ENCODE results near the gene HEATR1. TPM values are rescaled to one million over a fixed set of nuclear protein-coding genes. Genes with fewer than 3 reads are reported as not detected.

HEATR1 gene
- total RNA-seq, 1 donor from 2014 or later, result 19.8 TPM

- DNase-seq (ENCODE audit: low read depth in 2 of 2), result no peak
Measured at GRCh38 chr1:236540813-236541465, 63.4 kb downstream of the HEATR1 start.

- DNase-seq (ENCODE audit: low read depth in 2 of 2), result no peak
Measured at GRCh38 chr1:236536540-236536939, 67.8 kb downstream of the HEATR1 start.

DNA sequence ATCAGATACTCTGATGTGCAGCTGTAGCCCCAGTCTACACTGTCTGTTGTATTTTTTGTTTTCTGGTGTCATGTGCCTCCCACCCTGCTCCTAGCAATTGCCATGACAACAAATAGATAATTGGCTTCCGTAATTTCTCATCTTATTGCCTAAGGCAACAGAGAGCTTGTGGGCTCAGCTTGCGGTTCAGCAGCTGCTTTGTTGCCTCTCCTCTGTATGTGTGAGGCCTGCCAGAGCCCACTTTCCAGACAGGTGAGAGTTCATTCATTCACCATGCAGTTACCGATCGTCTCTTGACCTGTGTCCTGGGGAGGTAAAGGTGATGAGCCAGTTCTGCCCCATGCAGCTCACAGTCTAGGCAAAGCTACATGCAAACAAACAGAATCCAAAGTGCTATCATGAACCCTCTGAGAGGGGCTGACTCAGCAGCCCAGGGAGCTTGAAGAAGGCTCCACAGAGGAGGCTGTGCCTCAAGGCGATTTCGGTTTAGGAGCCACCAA, 68.6 kb downstream of the HEATR1 start:
- DNase-seq (ENCODE audit: low read depth in 2 of 2), result no peak

- no peak for DNase-seq (ENCODE audit: low read depth in 2 of 2)
Measured at GRCh38 chr1:236535190-236535589, 69.1 kb downstream of the HEATR1 start.

GRCh38 chr1:236534151-236534651, 70.1 kb downstream of the HEATR1 start:
- peak; percentile 18 to 81 for DNase-seq (ENCODE audit: low read depth in 2 of 2)

DNA sequence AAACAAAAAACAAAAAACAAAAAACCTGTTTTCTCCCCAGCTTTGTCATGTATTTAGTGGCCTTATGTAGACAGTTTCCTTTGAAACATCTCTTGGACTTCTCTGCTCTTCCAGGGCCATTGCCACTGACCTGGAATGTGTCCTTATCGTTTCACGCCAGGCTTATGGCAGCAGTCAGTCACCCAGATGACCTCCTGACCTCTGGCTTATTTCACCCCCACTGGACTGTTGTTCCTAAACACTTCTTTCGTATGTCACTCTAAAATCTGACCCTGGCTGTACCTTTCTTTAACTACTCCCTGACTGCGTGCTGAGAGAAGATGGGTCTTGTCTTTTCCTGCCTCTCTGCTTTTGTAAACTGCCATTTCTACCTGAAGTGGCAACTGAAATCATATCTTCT, 71.5 kb downstream of the HEATR1 start:
- no peak for DNase-seq (ENCODE audit: low read depth in 2 of 2)

DNA sequence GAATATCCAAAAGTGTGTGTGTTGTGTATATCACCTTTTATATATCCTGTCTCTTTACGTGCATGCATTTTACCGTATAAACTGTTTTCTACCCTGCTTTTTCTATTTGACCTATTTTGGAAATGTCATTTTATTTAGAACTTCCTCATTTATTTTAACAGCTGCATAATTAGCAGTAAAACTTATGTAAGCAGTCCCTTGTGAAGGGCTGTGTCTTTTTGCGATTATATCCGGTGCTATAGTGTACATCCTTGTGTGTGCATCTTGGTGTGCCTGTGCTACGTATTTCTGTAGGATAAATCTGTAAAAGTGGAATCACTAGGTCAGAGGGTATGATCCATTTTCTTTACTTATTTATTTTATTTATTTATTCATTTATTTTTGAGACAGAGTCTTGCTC, 73.4 kb downstream of the HEATR1 start:
- DNase-seq (ENCODE audit: low read depth in 2 of 2), result no peak

GRCh38 chr1:236530286-236530685, 74.0 kb downstream of the HEATR1 start:
- no peak for DNase-seq (ENCODE audit: low read depth in 2 of 2)

- no peak for DNase-seq (ENCODE audit: low read depth in 2 of 2)
Measured at GRCh38 chr1:236526079-236526478, 78.2 kb downstream of the HEATR1 start.

GRCh38 chr1:236524895-236525184, 79.5 kb downstream of the HEATR1 start:
- no peak for DNase-seq (ENCODE audit: low read depth in 2 of 2)

- DNase-seq (ENCODE audit: low read depth in 2 of 2), result peak; percentile 79 to 86
Measured at GRCh38 chr1:236524142-236524894, 80.0 kb downstream of the HEATR1 start.

GRCh38 chr1:236523704-236524141, 80.6 kb downstream of the HEATR1 start, which contains the start of gene LGALS8:
LGALS8 (plus strand) TSS chr1:236523982; CDS start chr1:236526071, 2,089 bp downstream.
- peak; percentile 85 to 89 for DNase-seq (ENCODE audit: low read depth in 2 of 2)

DNA sequence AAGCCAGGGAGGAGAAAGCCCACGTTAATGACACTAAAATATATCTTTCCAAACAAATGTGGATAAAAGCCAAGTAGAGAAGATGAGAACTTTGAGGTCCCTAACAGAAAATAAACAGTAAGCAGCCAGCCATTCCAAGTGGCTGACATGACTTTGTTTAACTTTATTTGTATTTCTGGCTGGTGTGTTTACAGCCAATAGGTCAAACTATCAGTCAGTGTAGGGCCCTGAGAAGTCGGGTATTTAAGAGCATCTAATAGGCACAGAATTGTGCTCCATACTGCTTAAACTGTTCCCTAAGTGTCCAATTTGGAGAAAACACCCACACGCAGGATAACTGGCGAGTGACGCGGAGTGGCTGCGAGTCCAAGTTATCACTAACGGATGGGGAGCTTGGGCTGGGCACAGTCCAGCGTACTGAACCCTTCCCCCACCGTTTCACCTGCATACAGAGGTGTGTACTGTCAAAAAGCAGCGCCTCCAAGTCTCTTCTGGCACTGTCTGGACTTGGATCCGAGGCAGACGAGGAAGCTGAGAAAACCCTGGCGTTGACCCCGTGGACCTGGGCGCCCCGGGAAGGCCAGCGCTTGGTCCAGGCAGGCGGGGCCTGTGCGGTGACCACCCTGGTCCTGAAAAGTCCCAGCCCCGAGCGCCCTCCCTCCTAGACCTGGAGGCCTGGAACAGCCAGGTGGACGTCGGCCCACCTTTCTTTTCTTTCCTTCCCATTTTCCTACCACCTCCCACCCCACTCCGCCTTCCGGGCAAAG, 81.2 kb downstream of the HEATR1 start:
- peak in 1 of 2 donors; percentile 24 for DNase-seq (ENCODE audit: low read depth in 2 of 2)

- no peak for DNase-seq (ENCODE audit: low read depth in 2 of 2)
Measured at GRCh38 chr1:236520445-236521005, 83.8 kb downstream of the HEATR1 start.

DNA sequence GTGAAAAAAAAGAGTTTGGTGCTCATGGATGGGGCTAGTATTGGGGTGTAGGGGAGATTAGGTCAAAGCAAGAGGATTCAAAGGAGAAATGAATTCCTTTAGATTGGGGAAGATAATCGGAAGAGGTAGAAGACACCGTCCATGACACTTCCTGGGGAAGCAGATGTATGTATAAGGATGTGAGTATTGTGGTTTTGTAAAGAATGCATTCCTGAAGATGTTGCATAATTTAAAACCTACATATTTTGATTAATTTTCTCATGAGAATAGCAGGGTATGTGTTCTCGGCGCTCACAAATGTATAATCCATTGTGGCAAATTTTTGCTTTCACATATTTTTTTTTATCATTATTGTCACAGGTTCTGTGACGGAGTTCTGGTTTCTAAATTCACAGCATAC, 86.0 kb downstream of the HEATR1 start:
- no peak for DNase-seq (ENCODE audit: low read depth in 2 of 2)

GRCh38 chr1:236516929-236517704, 87.2 kb downstream of the HEATR1 start:
- DNase-seq (ENCODE audit: low read depth in 2 of 2), result no peak

DNA sequence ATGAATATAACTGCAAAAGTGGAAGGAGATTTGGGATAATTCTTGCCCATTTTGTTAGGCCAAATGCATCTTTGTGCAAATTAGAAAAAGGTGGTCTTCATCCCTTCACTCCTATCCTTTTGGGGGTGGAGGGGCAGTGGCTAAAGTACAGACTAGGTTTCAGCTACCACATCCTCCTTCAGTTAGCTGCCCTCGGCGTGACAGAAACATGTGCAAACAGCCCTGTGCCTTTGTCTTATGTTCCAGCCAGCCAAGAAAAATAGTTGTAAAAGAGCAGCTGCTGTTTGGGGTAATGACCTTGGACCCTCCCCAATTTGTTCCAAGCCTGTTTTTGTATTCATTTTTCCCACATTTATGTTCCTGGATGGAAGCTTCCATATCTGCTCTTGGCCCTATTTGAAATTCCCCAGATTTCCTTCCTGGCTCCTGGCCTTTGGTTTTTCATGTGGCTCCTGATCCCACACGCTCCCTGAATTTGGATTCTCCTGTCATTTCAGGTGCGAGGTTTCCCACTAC, 88.8 kb downstream of the HEATR1 start:
- DNase-seq (ENCODE audit: low read depth in 2 of 2), result peak in 1 of 2 donors; percentile 71

DNA sequence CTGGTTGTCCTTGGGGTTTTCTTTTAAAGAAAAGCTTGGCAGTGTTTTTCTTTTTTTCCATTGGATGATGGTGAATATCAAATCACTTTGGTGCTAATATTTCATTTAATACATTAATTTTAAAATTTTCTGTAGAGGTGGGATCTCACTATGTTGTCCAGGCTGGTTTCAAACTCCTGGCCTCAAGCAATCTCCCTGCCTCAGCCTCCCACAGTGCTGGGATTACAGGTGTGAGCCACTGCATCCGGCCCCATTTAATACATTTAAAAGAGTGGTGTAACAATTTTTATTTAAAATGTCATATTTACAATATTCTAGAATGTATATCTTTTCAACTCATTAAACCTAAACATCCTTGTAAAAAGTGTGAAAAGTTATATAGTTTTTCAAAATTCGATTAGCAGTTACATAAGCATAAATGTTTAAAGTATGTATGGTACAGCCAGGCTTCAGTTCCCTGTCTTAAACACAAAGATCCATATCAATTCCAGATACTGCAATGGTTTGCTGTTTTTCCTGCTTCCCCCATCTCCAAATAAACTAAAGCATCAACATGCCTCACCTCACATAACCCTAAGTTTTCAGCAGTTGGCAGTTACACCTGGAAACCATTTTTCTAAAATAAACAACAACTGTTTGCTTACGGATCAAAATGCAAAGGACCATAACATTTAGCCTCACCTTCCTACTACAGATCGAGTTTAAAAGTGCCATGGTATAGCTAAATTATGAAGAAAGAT, 89.4 kb downstream of the HEATR1 start:
- peak in 1 of 2 donors; percentile 15 for DNase-seq (ENCODE audit: low read depth in 2 of 2)

GRCh38 chr1:236511735-236512418, 92.4 kb downstream of the HEATR1 start:
- no peak for DNase-seq (ENCODE audit: low read depth in 2 of 2)
